NB4 (cell line): ENCODE data around the gene THSD4.

Experiments
- DNase-seq: peaks from one replicate; pipeline ENCODE4 v3.0.0; 2010; ENCODE audit warnings: low read depth
- H3K4me3 ChIP-seq: one replicate; pipeline ENCODE4 v1.5.1; 2011; ENCODE audit warnings: mild to moderate bottlenecking, low read depth, low read length, moderate library complexity
- CTCF ChIP-seq: IDR thresholded peaks from one replicate; pipeline ENCODE4 v1.5.1; 2012; ENCODE audit warnings: low read depth, low read length
- MAX ChIP-seq: IDR thresholded peaks from 2 replicates; pipeline ENCODE4 v1.6.1; 2011; ENCODE audit warnings: low read depth, low read length
- MYC ChIP-seq: IDR thresholded peaks from 2 replicates; pipeline ENCODE4 v1.6.1; 2011; ENCODE audit warnings: low read depth, low read length
- POLR2A ChIP-seq: IDR thresholded peaks from 2 replicates; pipeline ENCODE4 v1.6.1; 2011; ENCODE audit warnings: mild to moderate bottlenecking; ENCODE audit not compliant: insufficient read length; ENCODE audit errors: extremely low read depth

The THSD4 gene

DNA sequence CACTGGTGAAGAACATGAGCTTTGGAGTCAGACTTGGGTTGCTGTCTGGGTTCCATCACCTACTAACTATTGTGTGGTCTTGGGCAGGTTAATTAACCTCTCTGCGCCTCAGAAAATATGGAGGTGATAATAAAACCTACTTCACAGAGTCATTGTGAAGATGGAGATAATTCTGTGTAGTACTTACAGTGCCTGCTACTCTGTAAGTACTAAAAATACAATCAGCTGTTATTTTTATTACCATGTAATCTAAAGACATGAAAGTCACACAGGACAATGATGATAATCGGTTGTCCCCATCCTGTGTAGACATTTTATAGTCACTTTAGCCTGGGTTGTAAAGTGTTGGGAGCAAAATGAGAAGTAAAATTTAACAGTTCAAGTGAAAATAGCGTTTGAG, 334.1 kb downstream of the THSD4 start:
- TF ChIP-seq MAX, result no peak
- TF ChIP-seq CTCF, result no peak
- TF ChIP-seq POLR2A, result no peak
- TF ChIP-seq MYC, result no peak
- H3K4me3 ChIP-seq, result no peak overlapping the region
- DNase-seq, result no peak

DNA sequence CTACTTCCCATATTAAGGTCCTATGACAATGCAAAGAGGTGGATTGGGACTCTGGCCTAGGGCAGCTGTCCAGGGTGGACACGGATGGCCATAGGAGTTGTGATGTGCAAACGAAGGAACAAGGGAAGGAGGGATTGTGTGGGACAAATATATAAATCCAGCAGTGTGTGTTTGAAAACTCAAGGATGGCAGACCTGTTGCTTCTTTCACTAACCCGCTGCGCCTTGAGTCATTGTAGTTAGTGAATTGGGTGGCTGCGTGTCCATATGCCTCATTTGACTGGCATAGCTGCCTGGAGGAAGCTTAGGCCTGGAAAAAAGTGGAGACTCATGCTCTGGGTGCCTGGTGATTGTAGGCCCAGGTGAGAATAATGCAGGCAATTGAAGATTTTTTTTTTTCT, 334.7 kb downstream of the THSD4 start:
- DNase-seq, result no peak
- no peak for TF ChIP-seq CTCF
- no peak for TF ChIP-seq POLR2A
- TF ChIP-seq MYC, result no peak
- TF ChIP-seq MAX, result no peak
- H3K4me3 ChIP-seq, result no peak overlapping the region

DNA sequence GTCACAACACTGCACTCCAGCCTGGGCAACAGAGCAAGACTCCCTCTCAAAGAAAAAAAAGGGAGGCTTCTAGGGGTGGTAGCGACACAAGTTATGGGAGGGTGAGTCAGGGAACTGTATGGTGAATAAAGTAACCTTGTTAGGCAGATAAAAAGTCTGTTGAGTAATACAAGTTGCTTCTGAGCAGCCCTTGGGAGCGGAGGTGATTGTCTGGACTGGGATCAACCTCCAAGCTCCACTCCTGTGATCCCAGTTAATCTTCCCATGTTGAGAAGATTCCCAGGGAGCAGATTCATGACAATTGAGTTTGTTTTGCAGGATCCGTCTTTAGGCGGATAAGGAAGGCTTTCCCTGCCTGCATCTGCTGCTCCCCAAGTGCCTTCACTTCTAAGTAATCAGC, 335.9 kb downstream of the THSD4 start:
- no peak overlapping the region for H3K4me3 ChIP-seq
- TF ChIP-seq POLR2A (no peak), MAX (no peak), CTCF (no peak), MYC (no peak)
- no peak for DNase-seq

GRCh38 chr15:71452893-71453292, 337.6 kb downstream of the THSD4 start:
- no peak overlapping the region for H3K4me3 ChIP-seq
- no peak for TF ChIP-seq MAX
- TF ChIP-seq POLR2A, result no peak
- TF ChIP-seq CTCF, result no peak
- no peak for TF ChIP-seq MYC

GRCh38 chr15:71454462-71454996, 339.3 kb downstream of the THSD4 start:
- TF ChIP-seq MYC (no peak), POLR2A (no peak), MAX (no peak), CTCF (no peak)
- DNase-seq, result no peak
- no peak overlapping the region for H3K4me3 ChIP-seq

More at GRCh38 chr15:71452893-71453292, 337.6 kb downstream of the THSD4 start:
- no peak for DNase-seq
